C4-2B (cell line): Measurements from ENCODE around the gene ZZZ3.

Experiments used
- CTCF ChIP-seq: fragments of 450-650 bp; conservative IDR thresholded peaks from 2 replicates; pipeline ENCODE4 v1.5.1; 2017; ENCODE audit warnings: mild to moderate bottlenecking
- ZFX ChIP-seq: fragments of 450-650 bp; IDR thresholded peaks from 2 replicates; pipeline ENCODE4 v1.6.1; 2017

- no peak for TF ChIP-seq CTCF
- TF ChIP-seq ZFX = no peak
Measured at GRCh38 chr1:77678660-77679610, 3.5 kb downstream of the ZZZ3 start.
